Measurements from ENCODE around the gene GFPT1. TPM values are rescaled to one million over a fixed set of nuclear protein-coding genes. Genes with fewer than 3 reads are reported as not detected.
A peak's percentile ranks its signal among the peaks of the same experiment; 100 is the strongest.
"Not testable (repeated sequence)": the region's sequence is repeated elsewhere in the genome, so short reads cannot be mapped to it uniquely, and the experiment has no call there.

GFPT1 gene
- 41.3 and 45.2 TPM in 2 replicates for total RNA-seq (2012; rRNA removed)

GRCh38 chr2:69386789-69387734, at the start of gene GFPT1:
TSS of gene GFPT1 (minus strand) at chr2:69387227. CDS start at chr2:69387071, 156 bp downstream.
- Histone ChIP-seq H3K9ac (ENCODE audit: low read depth, low read length) (peak within 1 kb of the TSS; percentile 94), H3K4me2 (ENCODE audit: low read length) (peak within 1 kb of the TSS; percentile 98), H3K27me3 (ENCODE audit: control insufficient read depth, insufficient read depth, low read length) (no peaks in the 10 kb centered on the region), H3K36me3 (ENCODE audit: insufficient read depth, low read length) (peaks cover 4% of the 10 kb centered on the region), H3K4me1 (ENCODE audit: control insufficient read depth, insufficient read depth, low read length) (peaks cover 17% of the 10 kb centered on the region), H3K9me3 (replicated peaks; ENCODE audit: low read length) (no peaks in the 10 kb centered on the region), H3K4me3 (ENCODE audit: low read length) (peak within 1 kb of the TSS; percentile 97)

GRCh38 chr2:69436596-69436937, 49.5 kb upstream of the GFPT1 start:
- Histone ChIP-seq H3K36me3 (ENCODE audit: insufficient read depth, low read length) (peaks cover 3% of the 10 kb centered on the region), H3K4me1 (ENCODE audit: control insufficient read depth, insufficient read depth, low read length) (peaks cover 13% of the 10 kb centered on the region), H3K9me3 (replicated peaks; ENCODE audit: low read length) (no peaks in the 10 kb centered on the region), H3K4me3 (ENCODE audit: low read length) (peak overlapping the region; percentile 89), H3K4me2 (ENCODE audit: low read length) (peak overlapping the region; percentile 79), H3K27me3 (ENCODE audit: control insufficient read depth, insufficient read depth, low read length) (no peaks in the 10 kb centered on the region), H3K9ac (ENCODE audit: low read depth, low read length) (peak overlapping the region; percentile 92)

- peaks cover 12% of the 10 kb centered on the region for H3K36me3 ChIP-seq (ENCODE audit: insufficient read depth, low read length)
- H3K4me3 ChIP-seq (ENCODE audit: low read length) = no peak overlapping the region
Measured at GRCh38 chr2:69434753-69435152, 47.7 kb upstream of the GFPT1 start.

DNA sequence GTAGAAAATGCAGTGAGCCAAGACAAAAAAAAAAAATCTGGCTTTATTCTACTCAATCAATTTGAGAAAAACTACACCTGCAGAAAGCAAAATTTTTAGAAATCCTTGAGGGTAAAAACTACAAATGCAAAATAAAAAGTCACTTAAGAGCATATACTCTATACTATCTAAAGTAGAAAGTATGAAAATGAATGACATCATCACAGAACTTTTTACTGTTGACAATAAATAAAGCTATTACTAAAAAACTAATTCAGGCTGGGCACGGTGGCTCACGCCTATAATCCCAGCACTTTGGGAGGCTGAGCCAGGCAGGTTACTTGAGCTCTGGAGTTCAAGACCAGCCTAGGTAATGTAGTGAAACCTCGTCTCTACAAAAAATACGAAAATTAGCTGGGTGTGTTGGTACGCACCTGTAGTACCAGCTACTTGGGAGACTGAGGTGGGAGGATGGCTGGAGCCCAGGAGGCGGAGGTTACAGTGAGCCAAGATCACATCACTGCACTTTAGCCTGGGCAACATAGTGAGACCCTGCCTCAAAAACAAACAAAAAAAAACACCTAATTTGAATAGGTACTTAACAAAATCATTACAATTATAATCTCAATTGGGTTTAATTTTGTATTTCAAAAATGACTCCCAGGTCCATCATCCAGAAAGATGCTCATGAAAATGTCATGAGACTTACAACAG, 42.6 kb upstream of the GFPT1 start:
- H3K4me1 ChIP-seq (ENCODE audit: control insufficient read depth, insufficient read depth, low read length) = no peaks in the 10 kb centered on the region
- no peak overlapping the region for H3K4me3 ChIP-seq (ENCODE audit: low read length)
- no peak overlapping the region for H3K9ac ChIP-seq (ENCODE audit: low read depth, low read length)
- H3K9me3 ChIP-seq (replicated peaks; ENCODE audit: low read length) = no peaks in the 10 kb centered on the region
- H3K27me3 ChIP-seq (ENCODE audit: control insufficient read depth, insufficient read depth, low read length) = no peaks in the 10 kb centered on the region
- peaks cover 28% of the 10 kb centered on the region for H3K36me3 ChIP-seq (ENCODE audit: insufficient read depth, low read length)
- H3K4me2 ChIP-seq (ENCODE audit: low read length) = no peak overlapping the region

More at GRCh38 chr2:69434753-69435152, 47.7 kb upstream of the GFPT1 start:
- H3K27me3 ChIP-seq (ENCODE audit: control insufficient read depth, insufficient read depth, low read length) = no peaks in the 10 kb centered on the region
- no peak overlapping the region for H3K9ac ChIP-seq (ENCODE audit: low read depth, low read length)
- H3K4me1 ChIP-seq (ENCODE audit: control insufficient read depth, insufficient read depth, low read length) = peaks cover 13% of the 10 kb centered on the region
- H3K4me2 ChIP-seq (ENCODE audit: low read length) = no peak overlapping the region
- H3K9me3 ChIP-seq (replicated peaks; ENCODE audit: low read length) = no peaks in the 10 kb centered on the region

GRCh38 chr2:69428981-69429380, 42.0 kb upstream of the GFPT1 start:
- H3K4me1 ChIP-seq (ENCODE audit: control insufficient read depth, insufficient read depth, low read length) = no peaks in the 10 kb centered on the region
- no peak overlapping the region for H3K4me2 ChIP-seq (ENCODE audit: low read length)
- H3K4me3 ChIP-seq (ENCODE audit: low read length) = no peak overlapping the region
- H3K27me3 ChIP-seq (ENCODE audit: control insufficient read depth, insufficient read depth, low read length) = no peaks in the 10 kb centered on the region
- H3K9me3 ChIP-seq (replicated peaks; ENCODE audit: low read length) = no peaks in the 10 kb centered on the region
- H3K9ac ChIP-seq (ENCODE audit: low read depth, low read length) = no peak overlapping the region
- peaks cover 28% of the 10 kb centered on the region for H3K36me3 ChIP-seq (ENCODE audit: insufficient read depth, low read length)

DNA sequence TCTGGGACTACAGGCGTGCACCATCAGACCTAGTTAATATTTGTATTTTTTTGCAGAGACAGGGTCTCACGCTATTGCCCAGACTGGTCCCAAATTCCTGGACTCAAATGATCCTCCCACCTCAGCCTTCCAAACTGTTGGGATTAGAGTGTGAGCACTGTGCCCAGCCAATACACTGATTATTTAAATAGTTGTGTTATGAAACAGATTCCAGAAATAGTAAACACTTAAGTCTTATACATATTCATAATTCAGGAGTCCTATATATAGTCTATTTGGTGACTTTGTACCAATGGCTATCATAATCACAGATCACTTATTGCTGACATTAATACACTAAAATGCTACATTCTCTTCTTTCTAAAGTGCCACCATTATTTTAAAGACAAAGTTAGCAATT, 37.4 kb upstream of the GFPT1 start:
- Histone ChIP-seq H3K4me2 (ENCODE audit: low read length) (no peak overlapping the region), H3K4me1 (ENCODE audit: control insufficient read depth, insufficient read depth, low read length) (no peaks in the 10 kb centered on the region), H3K36me3 (ENCODE audit: insufficient read depth, low read length) (peaks cover 13% of the 10 kb centered on the region)

DNA sequence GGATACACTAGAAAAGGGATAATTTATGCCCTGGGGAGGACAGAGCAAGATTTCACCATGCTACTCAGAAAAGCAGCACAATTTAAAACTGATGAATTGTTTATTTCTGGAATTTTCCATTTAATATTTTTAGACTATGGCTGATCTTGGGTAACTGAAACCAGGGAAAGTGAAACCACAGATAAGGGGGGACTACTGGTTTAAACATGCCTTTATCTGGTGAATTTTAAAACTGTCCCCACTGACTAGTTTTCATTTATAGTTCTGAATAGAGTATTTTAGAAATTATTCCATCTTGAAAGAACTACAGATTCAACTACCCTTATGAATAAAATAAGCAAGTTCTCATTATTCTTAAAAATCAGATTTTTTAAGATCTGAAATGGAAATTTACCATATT, 35.2 kb upstream of the GFPT1 start:
- H3K9me3 ChIP-seq (replicated peaks; ENCODE audit: low read length) = no peaks in the 10 kb centered on the region

More for the DNA sequence above, 37.4 kb upstream of the GFPT1 start:
- Histone ChIP-seq H3K9me3 (replicated peaks; ENCODE audit: low read length) (no peaks in the 10 kb centered on the region), H3K27me3 (ENCODE audit: control insufficient read depth, insufficient read depth, low read length) (no peaks in the 10 kb centered on the region), H3K9ac (ENCODE audit: low read depth, low read length) (no peak overlapping the region), H3K4me3 (ENCODE audit: low read length) (no peak overlapping the region)

DNA sequence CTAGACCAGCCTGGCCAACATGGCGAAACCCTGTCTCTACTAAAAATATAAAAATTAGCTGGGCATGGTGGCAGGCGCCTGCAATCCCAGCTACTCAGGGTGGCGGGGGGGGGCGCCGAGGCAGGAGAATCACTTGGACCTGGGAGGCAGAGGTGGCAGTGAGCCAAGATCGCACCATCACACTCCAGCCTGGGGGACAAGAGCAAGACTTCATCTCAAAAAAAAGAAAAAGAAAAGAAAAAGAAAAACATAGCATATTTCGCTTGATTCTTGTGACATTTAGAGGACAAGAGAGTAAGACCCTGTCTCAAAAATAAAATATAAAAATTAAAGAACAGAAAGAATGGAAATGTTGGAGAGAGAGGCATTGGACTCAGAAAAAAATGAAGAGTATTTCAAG, 32.1 kb upstream of the GFPT1 start:
- H3K9ac ChIP-seq (ENCODE audit: low read depth, low read length); H3K4me2 ChIP-seq (ENCODE audit: low read length); H3K9me3 ChIP-seq (replicated peaks; ENCODE audit: low read length); H3K4me3 ChIP-seq (ENCODE audit: low read length); H3K27me3 ChIP-seq (ENCODE audit: control insufficient read depth, insufficient read depth, low read length); H3K4me1 ChIP-seq (ENCODE audit: control insufficient read depth, insufficient read depth, low read length): not testable (repeated sequence)
- H3K36me3 ChIP-seq (ENCODE audit: insufficient read depth, low read length) = peaks cover 11% of the 10 kb centered on the region

More for the DNA sequence above, 35.2 kb upstream of the GFPT1 start:
- H3K4me2 ChIP-seq (ENCODE audit: low read length) = no peak overlapping the region
- H3K27me3 ChIP-seq (ENCODE audit: control insufficient read depth, insufficient read depth, low read length) = no peaks in the 10 kb centered on the region
- H3K4me1 ChIP-seq (ENCODE audit: control insufficient read depth, insufficient read depth, low read length) = no peaks in the 10 kb centered on the region
- no peak overlapping the region for H3K4me3 ChIP-seq (ENCODE audit: low read length)
- no peak overlapping the region for H3K9ac ChIP-seq (ENCODE audit: low read depth, low read length)
- H3K36me3 ChIP-seq (ENCODE audit: insufficient read depth, low read length) = peaks cover 8% of the 10 kb centered on the region

DNA sequence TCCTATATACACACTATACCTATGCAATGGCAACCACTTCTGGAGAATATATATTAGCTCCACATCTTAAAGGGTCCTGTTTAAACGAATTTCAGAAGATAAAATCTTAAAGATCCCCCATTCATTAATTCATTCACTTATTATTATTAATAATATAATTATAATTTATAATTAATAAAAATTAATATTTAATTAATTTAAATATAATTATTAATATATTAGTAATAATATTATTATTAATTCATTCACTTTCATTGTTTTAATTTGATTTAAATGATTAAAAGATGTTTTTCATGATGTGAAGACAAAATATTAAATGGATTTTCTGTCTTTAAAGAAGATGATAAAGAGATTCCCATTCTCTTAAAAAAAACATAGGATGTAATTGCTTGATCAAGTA, 29.1 kb upstream of the GFPT1 start:
- Histone ChIP-seq H3K4me1 (ENCODE audit: control insufficient read depth, insufficient read depth, low read length) (no peaks in the 10 kb centered on the region), H3K9me3 (replicated peaks; ENCODE audit: low read length) (no peaks in the 10 kb centered on the region), H3K27me3 (ENCODE audit: control insufficient read depth, insufficient read depth, low read length) (no peaks in the 10 kb centered on the region), H3K4me3 (ENCODE audit: low read length) (no peak overlapping the region), H3K9ac (ENCODE audit: low read depth, low read length) (no peak overlapping the region), H3K4me2 (ENCODE audit: low read length) (no peak overlapping the region), H3K36me3 (ENCODE audit: insufficient read depth, low read length) (peaks cover 11% of the 10 kb centered on the region)

DNA sequence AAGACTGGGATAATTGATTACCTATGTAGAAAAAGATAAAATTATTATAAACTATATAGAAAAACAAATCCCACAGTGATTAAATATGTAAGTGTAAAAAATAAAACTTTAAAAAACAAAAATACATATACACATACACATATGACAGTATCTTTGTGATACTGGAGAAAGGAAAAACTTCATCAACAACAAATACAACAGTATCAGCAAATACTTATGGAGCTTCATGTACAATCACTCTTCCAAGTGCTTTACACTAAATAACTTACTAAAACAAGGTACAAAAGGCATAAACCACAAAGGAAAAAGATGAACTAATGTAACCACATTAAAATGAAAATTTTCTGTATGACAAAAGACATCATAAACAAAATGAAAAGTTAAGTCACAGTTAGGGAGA, 24.1 kb upstream of the GFPT1 start:
- H3K4me2 ChIP-seq (ENCODE audit: low read length) = no peak overlapping the region
- peaks cover 25% of the 10 kb centered on the region for H3K36me3 ChIP-seq (ENCODE audit: insufficient read depth, low read length)
- no peaks in the 10 kb centered on the region for H3K9me3 ChIP-seq (replicated peaks; ENCODE audit: low read length)
- H3K27me3 ChIP-seq (ENCODE audit: control insufficient read depth, insufficient read depth, low read length) = no peaks in the 10 kb centered on the region
- no peak overlapping the region for H3K4me3 ChIP-seq (ENCODE audit: low read length)
- H3K4me1 ChIP-seq (ENCODE audit: control insufficient read depth, insufficient read depth, low read length) = no peaks in the 10 kb centered on the region
- H3K9ac ChIP-seq (ENCODE audit: low read depth, low read length) = no peak overlapping the region

GRCh38 chr2:69405306-69405705, 18.3 kb upstream of the GFPT1 start:
- peaks cover 38% of the 10 kb centered on the region for H3K36me3 ChIP-seq (ENCODE audit: insufficient read depth, low read length)
- H3K9me3 ChIP-seq (replicated peaks; ENCODE audit: low read length) = no peaks in the 10 kb centered on the region
- no peak overlapping the region for H3K4me2 ChIP-seq (ENCODE audit: low read length)
- H3K9ac ChIP-seq (ENCODE audit: low read depth, low read length) = no peak overlapping the region
- H3K4me3 ChIP-seq (ENCODE audit: low read length) = no peak overlapping the region
- H3K4me1 ChIP-seq (ENCODE audit: control insufficient read depth, insufficient read depth, low read length) = no peaks in the 10 kb centered on the region
- no peaks in the 10 kb centered on the region for H3K27me3 ChIP-seq (ENCODE audit: control insufficient read depth, insufficient read depth, low read length)

All from skeletal muscle satellite cell (primary cell).